ENCODE data around the gene PTGS1.
A peak's percentile ranks its signal among the peaks of the same experiment; 100 is the strongest.
"Not testable (repeated sequence)": the region's sequence is repeated elsewhere in the genome, so short reads cannot be mapped to it uniquely, and the experiment has no call there.

The PTGS1 gene

DNA sequence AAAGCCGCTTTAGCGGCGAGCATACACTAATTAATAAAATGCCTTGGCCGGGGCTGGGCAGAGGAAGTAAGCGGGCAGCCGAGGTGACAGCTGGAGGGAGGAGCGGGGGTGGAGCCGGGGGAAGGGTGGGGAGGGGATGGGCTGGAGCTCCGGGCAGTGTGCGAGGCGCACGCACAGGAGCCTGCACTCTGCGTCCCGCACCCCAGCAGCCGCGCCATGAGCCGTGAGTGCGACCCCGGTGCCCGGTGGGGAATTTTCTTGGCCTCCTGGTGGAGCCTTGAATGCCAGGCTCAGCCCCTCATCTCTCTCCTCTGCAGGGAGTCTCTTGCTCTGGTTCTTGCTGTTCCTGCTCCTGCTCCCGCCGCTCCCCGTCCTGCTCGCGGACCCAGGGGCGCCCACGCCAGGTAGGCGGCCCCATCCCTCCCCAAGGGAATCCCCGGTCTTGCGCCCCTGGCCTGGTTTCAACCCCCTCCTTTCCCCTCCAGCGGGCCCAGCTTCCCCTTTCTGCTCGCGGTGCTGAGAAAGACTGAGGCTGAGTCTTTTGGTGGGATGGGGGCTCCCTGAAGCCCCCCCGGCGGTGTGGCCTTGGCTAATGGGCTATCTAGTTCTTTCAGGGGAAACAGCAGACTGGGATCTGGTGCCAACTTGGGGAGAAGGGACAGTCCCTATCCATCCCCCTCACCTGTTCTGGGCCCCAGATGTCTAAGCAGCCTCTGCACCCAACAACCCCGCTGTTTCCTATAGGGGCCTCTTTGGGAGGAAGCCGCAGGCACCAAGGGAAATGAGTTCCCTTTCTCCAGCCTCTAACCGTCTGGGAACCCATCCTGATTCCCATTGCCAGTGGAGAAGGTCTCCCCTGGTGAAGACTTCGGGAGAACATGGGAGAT, at the start of gene PTGS1:
TSS of gene PTGS1 (plus strand) at position 156 of the 887 bp plus-strand sequence. CDS start at position 217, 61 bp downstream.
- TF ChIP-seq YY1 (IDR thresholded peaks at IDR 0.05; ENCODE audit: insufficient read depth, insufficient read length): no peak
- TF ChIP-seq ZNF274 (IDR thresholded peaks at IDR 0.05; ENCODE audit: low read depth, low read length): no peak
- no peak for TF ChIP-seq SUZ12 (IDR thresholded peaks at IDR 0.05; ENCODE audit: extremely low read depth, insufficient read depth, insufficient read length)
- Histone ChIP-seq H3K9me3 (ENCODE audit: insufficient read depth, low read length) (peaks cover 8% of the 10 kb centered on the region; the same call in 1 of the 2 replicates), H3K27me3 (ENCODE audit: insufficient read depth, insufficient read length) (peaks cover 54% of the 10 kb centered on the region), H3K4me1 (ENCODE audit: insufficient read depth, insufficient read length) (peaks cover 15% of the 10 kb centered on the region), H3K9ac (ENCODE audit: insufficient read length, low read depth) (peak within 1 kb of the TSS; percentile 12), H3K4me3 (ENCODE audit: insufficient read length, low read depth) (peak within 1 kb of the TSS; percentile 37), H3K36me3 (ENCODE audit: insufficient read depth, insufficient read length, low read length) (no peaks in the 10 kb centered on the region)
- DNase-seq (ENCODE audit: low read depth, low spot score): no peak

DNA sequence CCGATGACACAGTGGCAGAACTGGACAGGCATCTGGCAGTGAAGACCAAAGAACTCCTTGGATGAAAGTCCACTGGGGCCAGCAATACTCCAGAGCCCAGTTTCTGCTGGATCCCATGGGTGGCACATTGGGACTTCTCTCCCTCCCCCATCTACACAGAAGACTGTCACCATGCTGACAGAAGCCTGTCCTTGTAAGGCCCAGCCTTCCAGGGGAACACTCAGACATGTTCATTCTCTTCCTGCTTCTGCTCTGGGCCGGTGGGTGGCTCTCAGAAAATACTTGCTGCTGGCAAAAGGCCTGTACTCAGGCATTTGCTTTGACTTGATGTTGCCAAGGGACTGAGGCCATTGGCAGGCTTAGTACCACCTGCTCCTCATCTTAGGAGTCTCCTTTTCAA, 48.3 kb upstream of the PTGS1 start:
- peaks cover 3% of the 10 kb centered on the region for H3K4me1 ChIP-seq (ENCODE audit: insufficient read depth, insufficient read length)
- H3K36me3 ChIP-seq (ENCODE audit: insufficient read depth, insufficient read length, low read length): peaks cover 52% of the 10 kb centered on the region
- H3K27me3 ChIP-seq (ENCODE audit: insufficient read depth, insufficient read length): no peaks in the 10 kb centered on the region
- no peak overlapping the region for H3K4me3 ChIP-seq (ENCODE audit: insufficient read length, low read depth)
- no peak overlapping the region for H3K9ac ChIP-seq (ENCODE audit: insufficient read length, low read depth)
- no peak for DNase-seq (ENCODE audit: low read depth, low spot score)
- no peaks in the 10 kb centered on the region for H3K9me3 ChIP-seq (ENCODE audit: insufficient read depth, low read length)
- TF ChIP-seq SUZ12 (IDR thresholded peaks at IDR 0.05; ENCODE audit: extremely low read depth, insufficient read depth, insufficient read length): no peak
- no peak for TF ChIP-seq ZNF274 (IDR thresholded peaks at IDR 0.05; ENCODE audit: low read depth, low read length)
- no peak for TF ChIP-seq YY1 (IDR thresholded peaks at IDR 0.05; ENCODE audit: insufficient read depth, insufficient read length)

DNA sequence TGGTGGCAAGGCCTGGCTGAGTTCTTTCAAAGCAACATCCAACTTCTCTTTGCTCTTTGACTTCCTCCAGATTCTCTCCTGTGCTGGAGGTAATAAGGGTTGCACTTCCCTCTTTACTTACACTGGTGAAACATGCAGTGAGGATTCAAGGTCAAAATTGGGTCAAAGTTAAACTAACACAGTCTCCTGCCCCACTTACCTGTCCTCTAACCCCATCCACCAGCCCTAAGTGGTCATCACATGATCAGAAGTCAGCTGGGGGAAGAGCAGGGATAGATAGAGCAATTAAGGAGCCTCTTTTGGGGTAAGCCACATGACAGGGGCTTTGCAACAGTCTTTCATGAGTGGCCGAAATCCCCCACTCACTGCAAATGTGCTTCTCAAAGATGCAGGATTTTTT, 46.2 kb upstream of the PTGS1 start:
- H3K4me3 ChIP-seq (ENCODE audit: insufficient read length, low read depth); H3K9me3 ChIP-seq (ENCODE audit: insufficient read depth, low read length); H3K27me3 ChIP-seq (ENCODE audit: insufficient read depth, insufficient read length); DNase-seq (ENCODE audit: low read depth, low spot score); H3K4me1 ChIP-seq (ENCODE audit: insufficient read depth, insufficient read length); H3K9ac ChIP-seq (ENCODE audit: insufficient read length, low read depth): not testable (repeated sequence)
- H3K36me3 ChIP-seq (ENCODE audit: insufficient read depth, insufficient read length, low read length): peaks cover 44% of the 10 kb centered on the region

DNA sequence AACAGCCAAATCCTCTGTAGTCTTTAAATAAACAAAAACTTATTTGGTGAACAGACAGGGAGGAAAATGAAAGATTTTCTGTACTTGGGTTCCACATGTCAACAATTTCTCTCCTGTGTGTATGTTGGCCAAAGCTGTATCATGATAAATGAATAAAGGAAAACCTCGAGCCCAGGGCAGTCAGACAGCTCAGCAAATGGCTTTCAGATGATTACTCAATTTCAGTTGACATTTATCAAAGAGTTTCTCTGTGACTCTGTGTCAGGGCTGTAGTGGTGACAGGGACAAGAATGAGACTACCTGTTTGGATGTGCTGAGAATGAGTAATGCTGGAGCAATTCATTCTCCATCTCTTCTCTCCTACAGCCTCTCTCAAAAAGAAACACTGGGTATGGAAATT, 45.7 kb upstream of the PTGS1 start:
- Histone ChIP-seq H3K36me3 (ENCODE audit: insufficient read depth, insufficient read length, low read length) (peaks cover 43% of the 10 kb centered on the region), H3K27me3 (ENCODE audit: insufficient read depth, insufficient read length) (no peaks in the 10 kb centered on the region), H3K4me3 (ENCODE audit: insufficient read length, low read depth) (no peak overlapping the region), H3K4me1 (ENCODE audit: insufficient read depth, insufficient read length) (peaks cover 6% of the 10 kb centered on the region), H3K9ac (ENCODE audit: insufficient read length, low read depth) (no peak overlapping the region), H3K9me3 (ENCODE audit: insufficient read depth, low read length) (no peaks in the 10 kb centered on the region)
- TF ChIP-seq YY1 (IDR thresholded peaks at IDR 0.05; ENCODE audit: insufficient read depth, insufficient read length): no peak
- TF ChIP-seq SUZ12 (IDR thresholded peaks at IDR 0.05; ENCODE audit: extremely low read depth, insufficient read depth, insufficient read length): no peak
- TF ChIP-seq ZNF274 (IDR thresholded peaks at IDR 0.05; ENCODE audit: low read depth, low read length): no peak
- DNase-seq (ENCODE audit: low read depth, low spot score): no peak

DNA sequence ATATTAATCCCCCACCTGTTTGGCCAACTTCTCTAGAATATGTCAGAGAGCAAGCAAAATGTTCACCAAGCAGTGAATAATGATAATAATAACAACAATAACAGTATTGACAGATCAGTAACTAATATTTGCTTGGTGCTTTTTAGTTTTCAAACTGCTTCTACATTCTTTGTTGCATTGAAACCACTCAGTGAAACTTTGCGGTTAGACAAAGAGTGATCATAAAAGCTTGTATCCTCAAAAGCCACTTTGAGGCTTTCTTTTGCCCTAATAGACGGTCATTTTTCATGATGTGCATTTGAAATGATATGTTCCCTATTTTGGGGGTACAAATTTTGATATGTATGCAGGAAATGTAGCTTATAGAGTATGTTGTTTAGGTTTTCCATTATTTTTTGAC, 43.6 kb upstream of the PTGS1 start:
- DNase-seq (ENCODE audit: low read depth, low spot score): no peak
- no peak overlapping the region for H3K4me3 ChIP-seq (ENCODE audit: insufficient read length, low read depth)
- no peaks in the 10 kb centered on the region for H3K27me3 ChIP-seq (ENCODE audit: insufficient read depth, insufficient read length)
- H3K36me3 ChIP-seq (ENCODE audit: insufficient read depth, insufficient read length, low read length): peaks cover 32% of the 10 kb centered on the region
- H3K4me1 ChIP-seq (ENCODE audit: insufficient read depth, insufficient read length): peaks cover 14% of the 10 kb centered on the region
- H3K9me3 ChIP-seq (ENCODE audit: insufficient read depth, low read length): no peaks in the 10 kb centered on the region
- no peak overlapping the region for H3K9ac ChIP-seq (ENCODE audit: insufficient read length, low read depth)
- TF ChIP-seq SUZ12 (IDR thresholded peaks at IDR 0.05; ENCODE audit: extremely low read depth, insufficient read depth, insufficient read length) (no peak), YY1 (IDR thresholded peaks at IDR 0.05; ENCODE audit: insufficient read depth, insufficient read length) (no peak), ZNF274 (IDR thresholded peaks at IDR 0.05; ENCODE audit: low read depth, low read length) (no peak)

DNA sequence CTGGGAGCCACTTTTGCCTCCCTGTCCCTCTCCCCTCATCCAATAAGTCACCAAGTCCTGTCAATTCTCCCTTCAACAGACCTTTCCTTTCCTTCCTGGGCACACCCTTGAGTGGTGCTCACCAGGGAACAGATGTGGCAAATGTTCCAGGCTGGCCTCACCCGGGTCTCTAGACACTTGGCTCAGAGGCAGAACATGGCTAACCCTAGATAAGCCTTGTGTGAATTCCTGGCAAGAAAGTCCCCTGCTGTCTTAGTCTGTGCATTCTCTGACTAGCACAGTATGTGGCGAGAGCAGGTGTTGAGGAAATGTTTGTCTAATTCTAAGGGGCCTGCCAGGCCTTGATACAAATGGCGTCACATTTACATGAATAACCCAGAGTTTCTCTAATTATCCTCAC, 41.2 kb upstream of the PTGS1 start:
- H3K4me1 ChIP-seq (ENCODE audit: insufficient read depth, insufficient read length): peaks cover 17% of the 10 kb centered on the region
- H3K9me3 ChIP-seq (ENCODE audit: insufficient read depth, low read length): no peaks in the 10 kb centered on the region
- H3K9ac ChIP-seq (ENCODE audit: insufficient read length, low read depth): no peak overlapping the region
- TF ChIP-seq SUZ12 (IDR thresholded peaks at IDR 0.05; ENCODE audit: extremely low read depth, insufficient read depth, insufficient read length): no peak
- TF ChIP-seq YY1 (IDR thresholded peaks at IDR 0.05; ENCODE audit: insufficient read depth, insufficient read length): no peak
- TF ChIP-seq ZNF274 (IDR thresholded peaks at IDR 0.05; ENCODE audit: low read depth, low read length): no peak
- peaks cover 8% of the 10 kb centered on the region for H3K36me3 ChIP-seq (ENCODE audit: insufficient read depth, insufficient read length, low read length)
- H3K4me3 ChIP-seq (ENCODE audit: insufficient read length, low read depth): no peak overlapping the region
- no peaks in the 10 kb centered on the region for H3K27me3 ChIP-seq (ENCODE audit: insufficient read depth, insufficient read length)
- DNase-seq (ENCODE audit: low read depth, low spot score): no peak

DNA sequence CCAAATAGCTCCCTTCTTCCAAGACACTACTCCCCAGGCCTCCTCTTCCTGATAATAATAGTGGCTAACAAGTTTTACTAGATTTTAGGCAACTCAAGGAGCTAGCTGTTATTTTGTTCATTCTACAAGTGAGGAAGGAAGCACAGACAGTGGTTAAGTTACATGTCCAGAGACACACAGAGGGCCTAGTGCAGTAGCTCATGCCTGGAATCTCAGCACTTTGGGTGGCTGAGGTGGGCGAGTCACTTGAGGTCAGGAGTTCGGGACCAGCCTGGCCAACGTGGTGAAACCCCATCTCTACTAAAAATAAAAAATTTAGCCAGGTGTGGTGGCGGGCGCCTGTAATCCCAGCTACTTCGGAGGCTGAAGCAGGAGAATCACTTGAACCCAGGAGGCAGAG, 40.4 kb upstream of the PTGS1 start:
- not testable (repeated sequence) for H3K9ac ChIP-seq (ENCODE audit: insufficient read length, low read depth); H3K4me3 ChIP-seq (ENCODE audit: insufficient read length, low read depth); H3K36me3 ChIP-seq (ENCODE audit: insufficient read depth, insufficient read length, low read length); H3K9me3 ChIP-seq (ENCODE audit: insufficient read depth, low read length); DNase-seq (ENCODE audit: low read depth, low spot score); H3K27me3 ChIP-seq (ENCODE audit: insufficient read depth, insufficient read length)
- peaks cover 17% of the 10 kb centered on the region for H3K4me1 ChIP-seq (ENCODE audit: insufficient read depth, insufficient read length)

Measured in NT2/D1 (cell line).